ENCODE data around the gene MAD1L1.
"Not testable (repeated sequence)": the region's sequence is repeated elsewhere in the genome, so short reads cannot be mapped to it uniquely, and the experiment has no call there.

The MAD1L1 gene

GRCh38 chr7:1875392-1876199, 357.1 kb downstream of the MAD1L1 start:
- peak; percentile 68 for TF ChIP-seq CTCF (conservative IDR thresholded peaks at IDR 0.05)
- not testable (repeated sequence) for H3K27ac ChIP-seq

GRCh38 chr7:1874590-1875391, 358.0 kb downstream of the MAD1L1 start:
- not testable (repeated sequence) for H3K27ac ChIP-seq

GRCh38 chr7:1873857-1874589, 358.7 kb downstream of the MAD1L1 start:
- TF ChIP-seq CTCF (conservative IDR thresholded peaks at IDR 0.05): no peak

GRCh38 chr7:1873421-1873820, 359.3 kb downstream of the MAD1L1 start:
- no peak overlapping the region for H3K27ac ChIP-seq
- TF ChIP-seq CTCF (conservative IDR thresholded peaks at IDR 0.05): no peak

More at GRCh38 chr7:1873857-1874589, 358.7 kb downstream of the MAD1L1 start:
- no peak overlapping the region for H3K27ac ChIP-seq

GRCh38 chr7:1873070-1873405, 359.7 kb downstream of the MAD1L1 start:
- H3K27ac ChIP-seq: no peak overlapping the region
- TF ChIP-seq CTCF (conservative IDR thresholded peaks at IDR 0.05): no peak

GRCh38 chr7:1872191-1873069, 360.3 kb downstream of the MAD1L1 start:
- no peak for TF ChIP-seq CTCF (conservative IDR thresholded peaks at IDR 0.05)
- H3K27ac ChIP-seq: no peak overlapping the region

GRCh38 chr7:1869452-1870130, 363.2 kb downstream of the MAD1L1 start:
- no peak for TF ChIP-seq CTCF (conservative IDR thresholded peaks at IDR 0.05)

More at GRCh38 chr7:1869452-1870130, 363.2 kb downstream of the MAD1L1 start:
- H3K27ac ChIP-seq: no peak overlapping the region
